A673 (cell line): ENCODE measurements around the gene ASTN2.

Experiments
- CTCF ChIP-seq: fragments of 300-800, 200-600 bp; sonication (generic); conservative IDR thresholded peaks from 2 replicates; pipeline ENCODE4 v1.5.1; 2017; ENCODE audit warnings: low read depth, mild to moderate bottlenecking, antibody characterized with exemption, low read length, moderate library complexity, mixed read lengths
- EZH2 ChIP-seq: fragments of 200-600 bp; sonication (generic); IDR thresholded peaks from 2 replicates; pipeline ENCODE4 v1.6.1; 2017; ENCODE audit warnings: borderline replicate concordance, low read depth, mild to moderate bottlenecking, mixed read lengths, antibody characterized with exemption, low read length; ENCODE audit not compliant: poor library complexity, severe bottlenecking

GRCh38 chr9:116456490-116457088, 958.3 kb downstream of the ASTN2 start:
- TF ChIP-seq CTCF (no peak), EZH2 (no peak)
